Measurements from ENCODE around the gene COX4I2.

The COX4I2 gene

GRCh38 chr20:31677553-31678260 is 40.0 kb downstream of the COX4I2 start:
- DNase-seq (ENCODE audit: low read depth) = no peak

- DNase-seq (ENCODE audit: low read depth) = no peak
Measured at GRCh38 chr20:31678389-31679356, 41.0 kb downstream of the COX4I2 start.

GRCh38 chr20:31679357-31680285 is 41.9 kb downstream of the COX4I2 start:
- DNase-seq (ENCODE audit: low read depth) = no peak

- DNase-seq (ENCODE audit: low read depth) = no peak
Measured at GRCh38 chr20:31680286-31681127, 42.8 kb downstream of the COX4I2 start.

GRCh38 chr20:31681128-31681727 is 43.5 kb downstream of the COX4I2 start:
- no peak for DNase-seq (ENCODE audit: low read depth)

- no peak for DNase-seq (ENCODE audit: low read depth)
Measured at GRCh38 chr20:31681769-31682168, 44.1 kb downstream of the COX4I2 start.

- no peak for DNase-seq (ENCODE audit: low read depth)
Measured at GRCh38 chr20:31682352-31682751, 44.6 kb downstream of the COX4I2 start.

- DNase-seq (ENCODE audit: low read depth) = no peak
Measured at GRCh38 chr20:31682927-31683326, 45.2 kb downstream of the COX4I2 start.

- DNase-seq (ENCODE audit: low read depth) = no peak
Measured at GRCh38 chr20:31684153-31685015, 46.7 kb downstream of the COX4I2 start.

- DNase-seq (ENCODE audit: low read depth) = no peak
Measured at GRCh38 chr20:31685853-31686643, 48.3 kb downstream of the COX4I2 start.

- no peak for DNase-seq (ENCODE audit: low read depth)
Measured at GRCh38 chr20:31687777-31688176, 50.1 kb downstream of the COX4I2 start.

GRCh38 chr20:31689141-31689540 is 51.4 kb downstream of the COX4I2 start:
- DNase-seq (ENCODE audit: low read depth) = no peak

- DNase-seq (ENCODE audit: low read depth) = no peak
Measured at GRCh38 chr20:31690124-31690666, 52.5 kb downstream of the COX4I2 start.

- DNase-seq (ENCODE audit: low read depth) = no peak
Measured at GRCh38 chr20:31691646-31692275, 54.0 kb downstream of the COX4I2 start.

GRCh38 chr20:31693402-31693801 is 55.7 kb downstream of the COX4I2 start:
- DNase-seq (ENCODE audit: low read depth) = no peak

GRCh38 chr20:31693987-31694661 is 56.4 kb downstream of the COX4I2 start:
- no peak for DNase-seq (ENCODE audit: low read depth)
